CD4-positive, alpha-beta T cell treated with Interleukin-21 for 1 hour (primary cell): ENCODE data around the gene STX1B.
"Not testable (repeated sequence)": the region's sequence is repeated elsewhere in the genome, so short reads cannot be mapped to it uniquely, and the experiment has no call there.

ENCODE experiments used
- DNase-seq: peaks from one replicate; pipeline ENCODE4 v3.0.0-alpha.2; 2020

The STX1B gene

GRCh38 chr16:30948667-30949649, 61.5 kb downstream of the STX1B start, which contains the start of gene ORAI3:
Gene ORAI3, plus strand, starts transcription at chr16:30949068. Its CDS starts 222 bp downstream, at chr16:30949290.
- peak; percentile 42 for DNase-seq

- DNase-seq, result peak; percentile 39
These were observed 62.4 kb downstream of the STX1B start for GRCh38 chr16:30947859-30948666.

DNA sequence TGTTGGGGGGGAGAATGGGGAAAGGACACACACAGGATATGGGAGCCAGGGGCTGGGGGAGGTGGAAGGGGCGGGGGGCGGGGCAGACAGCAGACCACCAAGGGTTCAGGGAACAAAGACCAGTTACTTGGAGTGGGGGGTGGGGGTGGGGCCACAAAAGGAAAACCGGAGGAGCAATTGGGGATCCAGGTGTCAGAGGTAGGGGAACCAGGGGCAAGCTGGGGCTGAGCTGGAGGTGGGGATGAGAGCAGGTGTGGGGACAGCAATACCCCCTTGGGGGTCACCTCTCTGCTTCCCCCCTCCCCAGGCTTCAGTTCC, 62.9 kb downstream of the STX1B start:
- DNase-seq, result no peak

DNA sequence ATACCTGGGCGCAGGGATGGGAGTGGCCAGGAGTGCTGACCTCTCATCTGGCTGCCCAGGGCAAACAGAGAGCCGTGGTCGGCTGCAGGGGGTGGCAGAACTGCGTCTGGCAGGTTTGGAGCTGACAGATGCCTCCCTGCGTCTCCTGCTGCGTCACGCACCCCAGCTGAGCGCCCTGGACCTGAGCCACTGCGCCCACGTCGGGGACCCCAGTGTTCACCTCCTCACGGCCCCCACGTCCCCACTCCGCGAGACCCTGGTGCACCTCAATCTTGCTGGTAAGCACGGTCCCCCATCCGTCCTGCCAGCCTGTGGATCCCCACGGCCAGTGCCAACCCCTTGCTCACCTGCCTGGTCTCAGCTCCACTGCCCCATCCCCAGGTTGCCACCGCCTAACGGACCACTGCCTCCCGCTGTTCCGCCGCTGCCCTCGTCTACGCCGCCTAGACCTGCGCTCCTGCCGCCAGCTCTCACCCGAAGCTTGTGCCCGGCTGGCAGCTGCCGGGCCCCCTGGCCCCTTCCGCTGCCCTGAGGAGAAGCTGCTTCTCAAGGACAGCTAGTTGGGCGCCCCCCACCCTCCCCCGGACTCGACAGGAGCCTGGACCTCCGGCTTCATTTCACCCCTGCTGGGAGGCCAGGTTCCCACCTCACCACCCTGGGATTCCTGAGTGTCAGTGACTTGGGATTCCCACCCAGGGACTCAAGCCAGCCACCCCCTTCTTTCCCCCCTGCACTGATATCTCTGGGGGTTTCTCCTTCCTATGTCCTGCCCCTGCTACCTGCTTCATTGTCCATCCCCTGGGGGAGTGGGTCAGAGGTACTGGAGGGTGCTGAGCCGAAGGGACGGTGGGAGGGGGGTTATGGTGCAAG, 63.5 kb downstream of the STX1B start:
- no peak for DNase-seq

- no peak for DNase-seq
These were observed 66.1 kb downstream of the STX1B start for GRCh38 chr16:30944352-30944751.

- no peak for DNase-seq
These were observed 68.0 kb downstream of the STX1B start for GRCh38 chr16:30942426-30942806.

DNA sequence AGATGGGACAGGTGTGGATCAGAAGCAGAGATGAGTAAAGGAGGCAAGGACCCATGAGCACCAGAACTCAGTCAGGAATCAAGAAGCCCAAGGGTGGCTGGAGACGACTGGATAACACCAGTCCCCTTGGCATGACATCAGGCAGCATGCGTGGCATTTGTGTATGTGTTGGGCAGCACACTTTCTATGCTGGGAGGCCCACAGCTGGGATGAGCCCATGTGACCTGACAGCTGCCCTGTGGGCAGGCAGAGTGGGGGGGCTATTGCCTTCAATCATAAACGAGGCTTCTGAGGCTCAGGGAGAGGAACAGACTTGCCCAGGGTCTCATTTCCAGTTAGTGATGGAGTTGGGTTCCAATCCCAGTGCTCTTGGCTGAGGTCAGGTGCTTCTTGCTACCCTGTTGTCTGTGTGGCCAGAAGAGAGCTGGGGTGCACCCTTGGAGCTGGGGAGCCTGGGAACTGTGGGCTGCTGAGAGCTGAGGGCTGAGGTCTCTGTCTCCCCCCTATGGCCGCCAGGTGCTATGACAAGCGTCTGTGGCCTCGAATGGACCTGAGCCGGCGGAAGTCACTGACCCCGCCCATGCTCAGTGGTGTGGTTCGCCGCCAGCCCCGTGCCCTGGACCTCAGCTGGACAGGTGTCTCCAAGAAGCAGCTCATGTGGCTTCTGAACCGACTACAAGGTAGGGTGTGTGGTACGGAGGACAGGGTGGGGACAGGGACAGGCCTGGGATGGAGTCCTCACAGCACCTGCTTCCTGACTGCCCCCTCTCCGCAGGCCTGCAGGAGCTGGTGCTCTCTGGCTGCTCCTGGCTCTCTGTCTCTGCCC, 68.6 kb downstream of the STX1B start:
- DNase-seq, result peak; percentile 74

DNA sequence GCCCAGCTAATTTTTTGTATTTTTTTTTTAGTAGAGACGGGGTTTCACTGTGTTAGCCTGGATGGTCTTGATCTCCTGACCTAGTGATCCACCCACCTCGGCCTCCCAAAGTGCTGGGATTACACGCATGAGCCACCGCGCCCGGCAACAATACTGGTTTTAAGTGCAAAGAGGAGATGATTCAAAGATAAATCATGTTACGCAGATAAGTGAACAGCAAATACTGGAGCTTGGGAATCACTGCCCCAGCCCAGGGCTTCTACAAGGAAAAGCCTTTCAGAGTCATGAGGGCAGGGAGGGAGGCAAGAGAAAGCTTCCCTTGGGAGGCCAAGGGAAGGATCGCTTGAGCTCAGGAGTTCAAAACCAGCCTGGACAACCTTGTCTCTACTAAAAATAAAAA, 70.9 kb downstream of the STX1B start:
- DNase-seq, result not testable (repeated sequence)
